ENCODE data around the gene OSGIN1. TPM values are rescaled to one million over a fixed set of nuclear protein-coding genes. Genes with fewer than 3 reads are reported as not detected.

Gene OSGIN1
- polyA plus RNA-seq, 1 donor from 2014 or later: 2.1 TPM

GRCh38 chr16:83939266-83939855, 13.7 kb upstream of the OSGIN1 start:
- Histone ChIP-seq H3K9me3 (ENCODE audit: low read length) (no peaks in the 10 kb centered on the region), H3F3A (ENCODE audit: insufficient read depth, low read length, poor library complexity, severe bottlenecking) (no peaks in the 10 kb centered on the region), H3K9me2 (ENCODE audit: insufficient read depth, low read length) (no peaks in the 10 kb centered on the region), H3K4me2 (ENCODE audit: low read length) (no peak overlapping the region), H3K79me2 (replicated peaks; ENCODE audit: insufficient read depth, low read length) (no peaks in the 10 kb centered on the region), H3K27me3 (ENCODE audit: insufficient read depth, low read depth, low read length) (no peaks in the 10 kb centered on the region), H3K9ac (ENCODE audit: low read length) (no peak overlapping the region), H3K27ac (ENCODE audit: low read length) (no peak overlapping the region), H3K4me3 (ENCODE audit: low read length) (no peak overlapping the region), H3K36me3 (ENCODE audit: insufficient read depth, low read length) (no peaks in the 10 kb centered on the region), H4K20me1 (ENCODE audit: insufficient read depth) (no peaks in the 10 kb centered on the region), H2AFZ (ENCODE audit: low read depth, low read length) (no peak overlapping the region)
- TF ChIP-seq REST (IDR thresholded peaks at IDR 0.05; ENCODE audit: borderline replicate concordance): no peak

GRCh38 chr16:83940119-83940518, 12.9 kb upstream of the OSGIN1 start:
- Histone ChIP-seq H4K20me1 (ENCODE audit: insufficient read depth) (no peaks in the 10 kb centered on the region), H3K79me2 (replicated peaks; ENCODE audit: insufficient read depth, low read length) (no peaks in the 10 kb centered on the region)
- TF ChIP-seq EZH2 (IDR thresholded peaks at IDR 0.05; ENCODE audit: borderline replicate concordance, insufficient read depth, low read length, poor library complexity, severe bottlenecking) (no peak), CTCF (IDR thresholded peaks at IDR 0.05; ENCODE audit: poor library complexity, severe bottlenecking) (no peak), POLR2AphosphoS5 (IDR thresholded peaks at IDR 0.05) (no peak), RAD21 (conservative IDR thresholded peaks at IDR 0.05) (no peak), TAF1 (IDR thresholded peaks at IDR 0.05; ENCODE audit: low read depth) (no peak), SMC3 (conservative IDR thresholded peaks at IDR 0.05; ENCODE audit: poor library complexity) (no peak)

GRCh38 chr16:83940630-83941378, 12.2 kb upstream of the OSGIN1 start:
- no peaks in the 10 kb centered on the region for H3K27me3 ChIP-seq (ENCODE audit: insufficient read depth, low read depth, low read length)
- no peak for TF ChIP-seq CTCF (IDR thresholded peaks at IDR 0.05; ENCODE audit: poor library complexity, severe bottlenecking)
- no peak for TF ChIP-seq RAD21 (conservative IDR thresholded peaks at IDR 0.05)
- no peak for TF ChIP-seq REST (IDR thresholded peaks at IDR 0.05; ENCODE audit: borderline replicate concordance)
- no peak for TF ChIP-seq POLR2AphosphoS5 (IDR thresholded peaks at IDR 0.05)
- TF ChIP-seq TAF1 (IDR thresholded peaks at IDR 0.05; ENCODE audit: low read depth): no peak
- no peak for TF ChIP-seq EP300 (conservative IDR thresholded peaks at IDR 0.05; ENCODE audit: poor library complexity, severe bottlenecking)
- TF ChIP-seq SMC3 (conservative IDR thresholded peaks at IDR 0.05; ENCODE audit: poor library complexity): no peak
- H3K79me2 ChIP-seq (replicated peaks; ENCODE audit: insufficient read depth, low read length): no peaks in the 10 kb centered on the region
- no peaks in the 10 kb centered on the region for H3F3A ChIP-seq (ENCODE audit: insufficient read depth, low read length, poor library complexity, severe bottlenecking)
- no peak overlapping the region for H2AFZ ChIP-seq (ENCODE audit: low read depth, low read length)
- no peak overlapping the region for H3K9ac ChIP-seq (ENCODE audit: low read length)
- no peaks in the 10 kb centered on the region for H3K9me3 ChIP-seq (ENCODE audit: low read length)
- no peak overlapping the region for H3K27ac ChIP-seq (ENCODE audit: low read length)
- H3K4me3 ChIP-seq (ENCODE audit: low read length): no peak overlapping the region
- no peaks in the 10 kb centered on the region for H4K20me1 ChIP-seq (ENCODE audit: insufficient read depth)
- H3K4me2 ChIP-seq (ENCODE audit: low read length): no peak overlapping the region
- H3K9me2 ChIP-seq (ENCODE audit: insufficient read depth, low read length): no peaks in the 10 kb centered on the region
- H3K36me3 ChIP-seq (ENCODE audit: insufficient read depth, low read length): no peaks in the 10 kb centered on the region

More at GRCh38 chr16:83940119-83940518, 12.9 kb upstream of the OSGIN1 start:
- Histone ChIP-seq H3K9ac (ENCODE audit: low read length) (no peak overlapping the region), H2AFZ (ENCODE audit: low read depth, low read length) (no peak overlapping the region), H3K36me3 (ENCODE audit: insufficient read depth, low read length) (no peaks in the 10 kb centered on the region), H3K4me2 (ENCODE audit: low read length) (no peak overlapping the region), H3K27ac (ENCODE audit: low read length) (no peak overlapping the region), H3K9me3 (ENCODE audit: low read length) (no peaks in the 10 kb centered on the region), H3F3A (ENCODE audit: insufficient read depth, low read length, poor library complexity, severe bottlenecking) (no peaks in the 10 kb centered on the region), H3K9me2 (ENCODE audit: insufficient read depth, low read length) (no peaks in the 10 kb centered on the region), H3K27me3 (ENCODE audit: insufficient read depth, low read depth, low read length) (no peaks in the 10 kb centered on the region), H3K4me3 (ENCODE audit: low read length) (no peak overlapping the region)
